ENCODE data around the gene WBP4. TPM values are rescaled to one million over a fixed set of nuclear protein-coding genes. Genes with fewer than 3 reads are reported as not detected.
A peak's percentile ranks its signal among the peaks of the same experiment; 100 is the strongest.

WBP4 gene
- total RNA-seq, 5 donors from 2014 or later (not counting 1 experiment from before 2014, with no cell fraction given): 4.3 to 7.6 (median 4.8) TPM

- Histone ChIP-seq H3K4me3 (ENCODE audit: control insufficient read depth in 1 of 2, extremely low read depth in 1 of 2, low read length in 1 of 2) (no peak overlapping the region), H3K27ac (ENCODE audit: low read length) (no peak overlapping the region), H3K4me1 (ENCODE audit: control insufficient read depth in 1 of 2, extremely low read depth in 1 of 2, insufficient read depth in 2 of 2, low read length in 2 of 2) (peaks cover 0 to 2% of the 10 kb centered on the region in 2 experiments), H3K27me3 (replicated peaks in 1 of 2; ENCODE audit: control insufficient read depth in 2 of 2, extremely low read depth in 1 of 2, insufficient read depth in 2 of 2, low read length in 1 of 2) (no peaks in the 10 kb centered on the region), H3K9me3 (no peaks in the 10 kb centered on the region), H3K36me3 (ENCODE audit: control insufficient read depth in 2 of 2, extremely low read depth in 1 of 2, insufficient read depth in 1 of 2, low read length in 1 of 2) (no peaks in the 10 kb centered on the region)
- CTCF ChIA-PET: interaction anchor here (0.6 to 3.9 kb wide), 6 partner anchors 13 to 253 kb away, joined by 3 to 31 read pairs (median 6); partner anchors contain the start of gene ELF1 (in 1 of the 2)
- no peak for ATAC-seq (replicated peaks in 1 of 4)
- DNase-seq: no peak
- peaks cover 9% of the 10 kb centered on the region for H3K36me3 Mint-ChIP-seq
- H3K4me3 Mint-ChIP-seq: no peak overlapping the region
- no peak overlapping the region for H3K27ac Mint-ChIP-seq
- H3K4me1 Mint-ChIP-seq: peaks cover 43 to 51% (median 48%) of the 10 kb centered on the region in 3 donors
- H3K9me3 Mint-ChIP-seq: no peaks in the 10 kb centered on the region
- POLR2A ChIA-PET: interaction anchor here (0.6 kb wide), 2 partner anchors 84 to 119 kb away, joined by 4 read pairs; no protein-coding TSS in a partner anchor
- no peaks in the 10 kb centered on the region for H3K27me3 Mint-ChIP-seq
- no CpG with 5 or more reads among the region's 3 CpGs for WGBS (ENCODE audit: insufficient coverage)
Observed at GRCh38 chr13:41052441-41052840, 8.9 kb upstream of the WBP4 start.

GRCh38 chr13:41053384-41053826 is 7.9 kb upstream of the WBP4 start:
- ChIA-PET POLR2A (interaction anchor here in 1 of 2 donors (2.0 kb wide), 1 partner anchor 34 kb away, joined by 7 read pairs; the partner anchor contains the start of gene ELF1), CTCF (interaction anchor here (0.5 to 3.9 kb wide), 21 partner anchors 11 to 277 kb away, joined by 3 to 34 read pairs (median 5); partner anchors contain the start of gene ELF1 (in 1 of the 2))
- peaks cover 50 to 57% (median 54%) of the 10 kb centered on the region in 3 donors for H3K4me1 Mint-ChIP-seq
- no peaks in the 10 kb centered on the region for H3K9me3 Mint-ChIP-seq
- peaks cover under 1 to 4% of the 10 kb centered on the region in 2 experiments for H3K4me1 ChIP-seq (ENCODE audit: control insufficient read depth in 1 of 2, extremely low read depth in 1 of 2, insufficient read depth in 2 of 2, low read length in 2 of 2)
- H3K4me3 ChIP-seq (ENCODE audit: control insufficient read depth in 1 of 2, extremely low read depth in 1 of 2, low read length in 1 of 2): no peak overlapping the region
- H3K27ac ChIP-seq (ENCODE audit: low read length): no peak overlapping the region
- peaks cover 9% of the 10 kb centered on the region for H3K36me3 Mint-ChIP-seq
- no CpG with 5 or more reads among the region's 2 CpGs for WGBS (ENCODE audit: insufficient coverage)
- no peak overlapping the region for H3K27ac Mint-ChIP-seq
- H3K27me3 ChIP-seq (replicated peaks in 1 of 2; ENCODE audit: control insufficient read depth in 2 of 2, extremely low read depth in 1 of 2, insufficient read depth in 2 of 2, low read length in 1 of 2): no peaks in the 10 kb centered on the region
- ATAC-seq (replicated peaks in 1 of 4): no peak
- no peaks in the 10 kb centered on the region for H3K9me3 ChIP-seq
- no peaks in the 10 kb centered on the region for H3K27me3 Mint-ChIP-seq
- peak in 1 of 35 experiments; percentile 15 for DNase-seq
- no peaks in the 10 kb centered on the region for H3K36me3 ChIP-seq (ENCODE audit: control insufficient read depth in 2 of 2, extremely low read depth in 1 of 2, insufficient read depth in 1 of 2, low read length in 1 of 2)
- H3K4me3 Mint-ChIP-seq: no peak overlapping the region

GRCh38 chr13:41054212-41054877 is 7.0 kb upstream of the WBP4 start:
- H3K27ac ChIP-seq (ENCODE audit: low read length): no peak overlapping the region
- H3K9me3 ChIP-seq: no peaks in the 10 kb centered on the region
- H3K36me3 ChIP-seq (ENCODE audit: control insufficient read depth in 2 of 2, extremely low read depth in 1 of 2, insufficient read depth in 1 of 2, low read length in 1 of 2): no peaks in the 10 kb centered on the region
- peaks cover 4 to 9% of the 10 kb centered on the region in 2 experiments for H3K4me1 ChIP-seq (ENCODE audit: control insufficient read depth in 1 of 2, extremely low read depth in 1 of 2, insufficient read depth in 2 of 2, low read length in 2 of 2)
- H3K27me3 Mint-ChIP-seq: no peaks in the 10 kb centered on the region
- DNase-seq (peak in 27 of 35 experiments; percentile 7 to 79 (median 31)), ATAC-seq (replicated peaks in 1 of 4) (peak; percentile 70 to 79 (median 75))
- peaks cover 4% of the 10 kb centered on the region for H3K36me3 Mint-ChIP-seq
- ChIA-PET CTCF (interaction anchor here (0.5 to 3.9 kb wide), 28 partner anchors 10 to 598 kb away, joined by 3 to 34 read pairs (median 5); partner anchors contain the start of gene ELF1 (in 2 of the 2)), POLR2A (interaction anchor here (1.0 to 2.0 kb wide), 2 partner anchors 35 to 36 kb away, joined by 3 to 7 read pairs; partner anchors contain the start of gene ELF1 (in 1 of the 2))
- no peaks in the 10 kb centered on the region for H3K27me3 ChIP-seq (replicated peaks in 1 of 2; ENCODE audit: control insufficient read depth in 2 of 2, extremely low read depth in 1 of 2, insufficient read depth in 2 of 2, low read length in 1 of 2)
- no peaks in the 10 kb centered on the region for H3K9me3 Mint-ChIP-seq
- H3K4me3 ChIP-seq (ENCODE audit: control insufficient read depth in 1 of 2, extremely low read depth in 1 of 2, low read length in 1 of 2): no peak overlapping the region
- H3K4me3 Mint-ChIP-seq: peak overlapping the region in 1 of 3 donors; percentile 8
- peak overlapping the region in 1 of 2 donors; percentile 77 for H3K27ac Mint-ChIP-seq
- WGBS (ENCODE audit: insufficient coverage): 100% methylated on average over 2 of the region's 9 CpGs
- H3K4me1 Mint-ChIP-seq: peaks cover 52 to 59% (median 54%) of the 10 kb centered on the region in 3 donors

- Mint-ChIP-seq H3K9me3 (no peaks in the 10 kb centered on the region), H3K4me1 (peaks cover 55 to 59% (median 55%) of the 10 kb centered on the region in 3 donors), H3K36me3 (no peaks in the 10 kb centered on the region), H3K27ac (peak overlapping the region in 1 of 2 donors; percentile 18), H3K27me3 (no peaks in the 10 kb centered on the region), H3K4me3 (peak overlapping the region in 1 of 3 donors; percentile 8)
- CTCF ChIA-PET: interaction anchor here (0.6 to 3.9 kb wide), 23 partner anchors 9 to 598 kb away, joined by 3 to 34 read pairs (median 5); partner anchors contain the start of gene ELF1 (in 2 of the 2)
- peaks cover 8 to 11% of the 10 kb centered on the region in 2 experiments for H3K4me1 ChIP-seq (ENCODE audit: control insufficient read depth in 1 of 2, extremely low read depth in 1 of 2, insufficient read depth in 2 of 2, low read length in 2 of 2)
- WGBS (ENCODE audit: insufficient coverage): 90% methylated on average over 3 of the region's 5 CpGs
- DNase-seq (peak in 1 of 35 experiments; percentile 38), ATAC-seq (replicated peaks in 1 of 4) (peak in 1 of 4 experiments; percentile 13)
- H3K9me3 ChIP-seq: no peaks in the 10 kb centered on the region
- no peak overlapping the region for H3K4me3 ChIP-seq (ENCODE audit: control insufficient read depth in 1 of 2, extremely low read depth in 1 of 2, low read length in 1 of 2)
- POLR2A ChIA-PET: interaction anchor here (0.5 to 2.0 kb wide), 5 partner anchors 10 to 617 kb away, joined by 3 to 7 read pairs (median 6); partner anchors contain the start of gene ELF1 (in 1 of the 2)
- no peak overlapping the region for H3K27ac ChIP-seq (ENCODE audit: low read length)
- no peaks in the 10 kb centered on the region for H3K36me3 ChIP-seq (ENCODE audit: control insufficient read depth in 2 of 2, extremely low read depth in 1 of 2, insufficient read depth in 1 of 2, low read length in 1 of 2)
- H3K27me3 ChIP-seq (replicated peaks in 1 of 2; ENCODE audit: control insufficient read depth in 2 of 2, extremely low read depth in 1 of 2, insufficient read depth in 2 of 2, low read length in 1 of 2): no peaks in the 10 kb centered on the region
Observed at GRCh38 chr13:41054919-41055619, 6.2 kb upstream of the WBP4 start.

- no peaks in the 10 kb centered on the region for H3K36me3 ChIP-seq (ENCODE audit: control insufficient read depth in 2 of 2, extremely low read depth in 1 of 2, insufficient read depth in 1 of 2, low read length in 1 of 2)
- peaks cover 54 to 66% (median 58%) of the 10 kb centered on the region in 3 donors for H3K4me1 Mint-ChIP-seq
- H3K27ac Mint-ChIP-seq: no peak overlapping the region
Observed at GRCh38 chr13:41056194-41056593, 5.1 kb upstream of the WBP4 start.

More at GRCh38 chr13:41056194-41056593, 5.1 kb upstream of the WBP4 start:
- CTCF ChIA-PET: interaction anchor here in 1 of 2 donors (1.0 to 1.4 kb wide), 2 partner anchors 33 to 90 kb away, joined by 3 to 4 read pairs; no protein-coding TSS in a partner anchor
- no peak overlapping the region for H3K27ac ChIP-seq (ENCODE audit: low read length)
- DNase-seq (no peak), ATAC-seq (replicated peaks in 1 of 4) (no peak)
- POLR2A ChIA-PET: interaction anchor here in 1 of 2 donors (0.6 kb wide), 1 partner anchor 1489 kb away, joined by 11 read pairs; no protein-coding TSS in a partner anchor
- H3K9me3 Mint-ChIP-seq: no peaks in the 10 kb centered on the region
- no peaks in the 10 kb centered on the region for H3K9me3 ChIP-seq
- H3K27me3 ChIP-seq (replicated peaks in 1 of 2; ENCODE audit: control insufficient read depth in 2 of 2, extremely low read depth in 1 of 2, insufficient read depth in 2 of 2, low read length in 1 of 2): no peaks in the 10 kb centered on the region
- no peak overlapping the region for H3K4me3 Mint-ChIP-seq
- H3K4me1 ChIP-seq (ENCODE audit: control insufficient read depth in 1 of 2, extremely low read depth in 1 of 2, insufficient read depth in 2 of 2, low read length in 2 of 2): peaks cover 8 to 11% of the 10 kb centered on the region in 2 experiments
- H3K27me3 Mint-ChIP-seq: no peaks in the 10 kb centered on the region
- H3K36me3 Mint-ChIP-seq: no peaks in the 10 kb centered on the region
- no peak overlapping the region for H3K4me3 ChIP-seq (ENCODE audit: control insufficient read depth in 1 of 2, extremely low read depth in 1 of 2, low read length in 1 of 2)
